GDM1 (cell line): Measurements from ENCODE around the gene ITCH.

ENCODE experiments used
- DNase-seq: peaks from one replicate; lab custom pipeline; 2025; lab: John Stamatoyannopoulos, UW

ITCH gene

GRCh38 chr20:34531608-34532265 is 168.7 kb downstream of the ITCH start:
- no peak for DNase-seq

GRCh38 chr20:34532320-34532719 is 169.2 kb downstream of the ITCH start:
- no peak for DNase-seq

- no peak for DNase-seq
Measured at GRCh38 chr20:34532756-34533155, 169.7 kb downstream of the ITCH start.

- DNase-seq = no peak
Measured at GRCh38 chr20:34534391-34535165, 171.5 kb downstream of the ITCH start.

- no peak for DNase-seq
Measured at GRCh38 chr20:34535301-34535840, 172.3 kb downstream of the ITCH start.

GRCh38 chr20:34535857-34536256 is 172.8 kb downstream of the ITCH start:
- no peak for DNase-seq

GRCh38 chr20:34536798-34537394 is 173.8 kb downstream of the ITCH start:
- no peak for DNase-seq

- no peak for DNase-seq
Measured at GRCh38 chr20:34537651-34538050, 174.6 kb downstream of the ITCH start.

- peak; percentile 14 for DNase-seq
Measured at GRCh38 chr20:34538671-34539123, 175.6 kb downstream of the ITCH start.

GRCh38 chr20:34539756-34540155 is 176.7 kb downstream of the ITCH start:
- no peak for DNase-seq

- DNase-seq = no peak
Measured at GRCh38 chr20:34540596-34541263, 177.7 kb downstream of the ITCH start.

GRCh38 chr20:34541264-34541901 is 178.3 kb downstream of the ITCH start:
- DNase-seq = no peak

GRCh38 chr20:34541917-34542316 is 178.8 kb downstream of the ITCH start:
- no peak for DNase-seq

GRCh38 chr20:34542439-34542838 is 179.4 kb downstream of the ITCH start:
- no peak for DNase-seq

GRCh38 chr20:34543463-34544056 is 180.5 kb downstream of the ITCH start:
- DNase-seq = no peak

GRCh38 chr20:34544109-34544796 is 181.2 kb downstream of the ITCH start:
- no peak for DNase-seq

- DNase-seq = no peak
Measured at GRCh38 chr20:34546751-34547181, 183.7 kb downstream of the ITCH start.

- no peak for DNase-seq
Measured at GRCh38 chr20:34547844-34548613, 185.0 kb downstream of the ITCH start.

- no peak for DNase-seq
Measured at GRCh38 chr20:34549291-34549928, 186.3 kb downstream of the ITCH start.
